Measurements from ENCODE around the gene TOM1L2.

Gene TOM1L2

GRCh38 chr17:17873450-17873991 lies 98.7 kb downstream of the TOM1L2 start:
- Histone ChIP-seq H3K4me3 (no peak overlapping the region), H3K9me3 (no peaks in the 10 kb centered on the region), H3K4me2 (peak overlapping the region; percentile 51), H4K20me1 (no peaks in the 10 kb centered on the region), H3K9ac (0 out of 2 replicates have a peak overlapping the region, but pooled peaks have one; percentile 15), H3K36me3 (peaks cover 27% of the 10 kb centered on the region), H3K4me1 (peaks cover 68% of the 10 kb centered on the region), H3K27me3 (no peaks in the 10 kb centered on the region), H3K27ac (0 out of 2 replicates have a peak overlapping the region, but pooled peaks have one; percentile 38)
- TF ChIP-seq Cebpa-rat (IDR thresholded peaks at IDR 0.05): no peak

GRCh38 chr17:17872547-17873345 lies 99.5 kb downstream of the TOM1L2 start:
- no peak for TF ChIP-seq Cebpa-rat (IDR thresholded peaks at IDR 0.05)
- Histone ChIP-seq H3K27me3 (no peaks in the 10 kb centered on the region), H3K36me3 (peaks cover 20% of the 10 kb centered on the region), H3K4me1 (peaks cover 76% of the 10 kb centered on the region), H3K9me3 (no peaks in the 10 kb centered on the region), H4K20me1 (no peaks in the 10 kb centered on the region), H3K4me3 (no peak overlapping the region), H3K27ac (0 out of 2 replicates have a peak overlapping the region, but pooled peaks have one; percentile 38), H3K4me2 (peak overlapping the region; percentile 51), H3K9ac (no peak overlapping the region)

- Histone ChIP-seq H3K27ac (no peak overlapping the region), H4K20me1 (no peaks in the 10 kb centered on the region), H3K36me3 (peaks cover 11% of the 10 kb centered on the region; the same call in 1 of the 2 replicates), H3K9ac (no peak overlapping the region), H3K4me2 (peak overlapping the region; percentile 2; the same call in 1 of the 2 replicates), H3K9me3 (no peaks in the 10 kb centered on the region), H3K4me1 (peaks cover 84% of the 10 kb centered on the region), H3K4me3 (no peak overlapping the region), H3K27me3 (no peaks in the 10 kb centered on the region)
- TF ChIP-seq Cebpa-rat (IDR thresholded peaks at IDR 0.05): no peak
Observed at GRCh38 chr17:17871913-17872312, 100.3 kb downstream of the TOM1L2 start.

GRCh38 chr17:17870247-17870646 lies 102.0 kb downstream of the TOM1L2 start:
- Histone ChIP-seq H3K27ac (peak overlapping the region; percentile 64), H3K4me1 (peaks cover 84% of the 10 kb centered on the region)

GRCh38 chr17:17868641-17869522 lies 103.3 kb downstream of the TOM1L2 start:
- TF ChIP-seq Cebpa-rat (IDR thresholded peaks at IDR 0.05): no peak
- H4K20me1 ChIP-seq: no peaks in the 10 kb centered on the region
- H3K27ac ChIP-seq: peak overlapping the region; percentile 29; the same call in 1 of the 2 replicates
- H3K27me3 ChIP-seq: no peaks in the 10 kb centered on the region
- no peaks in the 10 kb centered on the region for H3K36me3 ChIP-seq
- H3K4me3 ChIP-seq: 0 out of 2 replicates have a peak overlapping the region, but pooled peaks have one; percentile 5
- H3K9me3 ChIP-seq: no peaks in the 10 kb centered on the region
- H3K4me2 ChIP-seq: peak overlapping the region; percentile 88
- H3K9ac ChIP-seq: peak overlapping the region; percentile 54; the same call in 1 of the 2 replicates
- H3K4me1 ChIP-seq: peaks cover 71% of the 10 kb centered on the region

More at GRCh38 chr17:17870247-17870646, 102.0 kb downstream of the TOM1L2 start:
- Histone ChIP-seq H3K9ac (peak overlapping the region; percentile 60; the same call in 1 of the 2 replicates), H3K27me3 (no peaks in the 10 kb centered on the region), H3K4me2 (peak overlapping the region; percentile 88), H3K9me3 (no peaks in the 10 kb centered on the region), H3K4me3 (no peak overlapping the region; the same call in 1 of the 2 replicates), H3K36me3 (no peaks in the 10 kb centered on the region), H4K20me1 (no peaks in the 10 kb centered on the region)
- TF ChIP-seq Cebpa-rat (IDR thresholded peaks at IDR 0.05): no peak

- H3K9me3 ChIP-seq: no peaks in the 10 kb centered on the region
- H3K9ac ChIP-seq: no peak overlapping the region
- no peaks in the 10 kb centered on the region for H3K27me3 ChIP-seq
- H3K27ac ChIP-seq: no peak overlapping the region
- no peak for TF ChIP-seq Cebpa-rat (IDR thresholded peaks at IDR 0.05)
- no peak overlapping the region for H3K4me3 ChIP-seq
- no peaks in the 10 kb centered on the region for H3K36me3 ChIP-seq
- peaks cover 51% of the 10 kb centered on the region for H3K4me1 ChIP-seq
- H4K20me1 ChIP-seq: no peaks in the 10 kb centered on the region
- H3K4me2 ChIP-seq: 0 out of 2 replicates have a peak overlapping the region, but pooled peaks have one; percentile 88
Observed at GRCh38 chr17:17866897-17867296, 105.3 kb downstream of the TOM1L2 start.

- H3K4me1 ChIP-seq: peaks cover 46% of the 10 kb centered on the region
- no peak for TF ChIP-seq Cebpa-rat (IDR thresholded peaks at IDR 0.05)
- no peak overlapping the region for H3K4me2 ChIP-seq
Observed at GRCh38 chr17:17866425-17866824, 105.8 kb downstream of the TOM1L2 start.

GRCh38 chr17:17865035-17865434 lies 107.2 kb downstream of the TOM1L2 start:
- no peaks in the 10 kb centered on the region for H3K9me3 ChIP-seq
- H4K20me1 ChIP-seq: no peaks in the 10 kb centered on the region
- H3K4me2 ChIP-seq: no peak overlapping the region
- peaks cover 34% of the 10 kb centered on the region for H3K4me1 ChIP-seq
- no peaks in the 10 kb centered on the region for H3K27me3 ChIP-seq
- no peak overlapping the region for H3K27ac ChIP-seq
- H3K36me3 ChIP-seq: no peaks in the 10 kb centered on the region
- H3K4me3 ChIP-seq: no peak overlapping the region
- H3K9ac ChIP-seq: no peak overlapping the region
- TF ChIP-seq Cebpa-rat (IDR thresholded peaks at IDR 0.05): no peak

More at GRCh38 chr17:17866425-17866824, 105.8 kb downstream of the TOM1L2 start:
- Histone ChIP-seq H3K27ac (no peak overlapping the region), H3K36me3 (no peaks in the 10 kb centered on the region), H3K9me3 (no peaks in the 10 kb centered on the region), H3K4me3 (no peak overlapping the region), H4K20me1 (no peaks in the 10 kb centered on the region), H3K27me3 (no peaks in the 10 kb centered on the region), H3K9ac (no peak overlapping the region)

- Histone ChIP-seq H3K4me2 (no peak overlapping the region), H3K36me3 (no peaks in the 10 kb centered on the region), H3K9me3 (no peaks in the 10 kb centered on the region), H3K27ac (no peak overlapping the region), H3K27me3 (no peaks in the 10 kb centered on the region), H3K4me1 (peaks cover 19% of the 10 kb centered on the region), H3K4me3 (no peak overlapping the region), H4K20me1 (no peaks in the 10 kb centered on the region), H3K9ac (no peak overlapping the region)
- TF ChIP-seq Cebpa-rat (IDR thresholded peaks at IDR 0.05): no peak
Observed at GRCh38 chr17:17860766-17861107, 111.5 kb downstream of the TOM1L2 start.

Data from BLaER1 (cell line).